Esophagus squamous epithelium (tissue), 5 donors: ENCODE results near the gene TLK1. TPM values are rescaled to one million over a fixed set of nuclear protein-coding genes. Genes with fewer than 3 reads are reported as not detected.

ENCODE experiments used
- DNase-seq: peaks from one replicate; lab custom pipeline; 2025; lab: John Stamatoyannopoulos, UW
- H3K27ac ChIP-seq, 4 donors: fragments of 200-600 bp; sonication (generic); one replicate each; pipeline ENCODE4 v1.5.1; 2016 to 2019; ENCODE audit warnings: mild to moderate bottlenecking in 1 of 4
- H3K27me3 ChIP-seq, 4 donors: fragments of 200-600 bp; sonication (generic); 1 replicate in 3 of 4; 2 replicates in 1 of 4; pipeline versions ENCODE4 v1.5.1 to v1.6.0; 2017 to 2021; ENCODE audit warnings: antibody characterized with exemption in 1 of 4
- H3K36me3 ChIP-seq, 3 donors: fragments of 200-600 bp; sonication (generic); one replicate each; pipeline ENCODE4 v1.5.1; 2016 to 2019
- H3K4me1 ChIP-seq, 3 donors: fragments of 200-600 bp; sonication (generic); one replicate each; pipeline ENCODE4 v1.5.1; 2017 to 2019
- H3K4me3 ChIP-seq, 4 donors: fragments of 200-600 bp; sonication (generic); 1 replicate in 3 of 4; 2 replicates in 1 of 4; pipeline ENCODE4 v1.5.1; 2016 to 2019; ENCODE audit warnings: mild to moderate bottlenecking in 2 of 4, moderate library complexity in 1 of 4
- H3K9me3 ChIP-seq, 3 donors: fragments of 200-600 bp; sonication (generic); one replicate each; pipeline ENCODE4 v1.5.1; 2016 to 2019
- CTCF ChIP-seq, 6 experiments: fragments of 450-650 bp in 4 of 6; fragments of 200-600 bp in 2 of 6; sonication (generic) in 2 of 6; IDR thresholded peaks; one replicate each; pipeline ENCODE4 v1.5.1; 2016 to 2019; ENCODE audit warnings: antibody characterized with exemption in 6 of 6, mild to moderate bottlenecking in 4 of 6, moderate library complexity in 4 of 6
- POLR2A ChIP-seq, 4 donors: fragments of 450-650 bp; IDR thresholded peaks; one replicate each; pipeline ENCODE4 v1.6.1; 2017; ENCODE audit warnings: antibody characterized with exemption in 4 of 4, mild to moderate bottlenecking in 4 of 4, moderate library complexity in 3 of 4
- WGBS, 2 donors: methylation state at CpG; one replicate each; pipeline ENCODE4 v1.1.5; 2018; 5-methylcytosine and 5-hydroxymethylcytosine counted together
- intact Hi-C: fragments of 100-400 bp; cut with DNase I; formaldehyde crosslinking; loops from one replicate; pipeline ENCODE4 v1.15.0; 2022
- total RNA-seq, 4 donors: library from RNA; depleted of rRNA; stranded (reverse); fragments of >200 nt; gene quantifications; one replicate each; pipeline ENCODE4 v1.1.0, GENCODE V29; 2016
- donor health status: DM: yes; HTN: yes; CAD: no.

Gene TLK1
- total RNA-seq, 4 donors from 2014 or later: 11.1 to 24.5 (median 20.0) TPM

DNA sequence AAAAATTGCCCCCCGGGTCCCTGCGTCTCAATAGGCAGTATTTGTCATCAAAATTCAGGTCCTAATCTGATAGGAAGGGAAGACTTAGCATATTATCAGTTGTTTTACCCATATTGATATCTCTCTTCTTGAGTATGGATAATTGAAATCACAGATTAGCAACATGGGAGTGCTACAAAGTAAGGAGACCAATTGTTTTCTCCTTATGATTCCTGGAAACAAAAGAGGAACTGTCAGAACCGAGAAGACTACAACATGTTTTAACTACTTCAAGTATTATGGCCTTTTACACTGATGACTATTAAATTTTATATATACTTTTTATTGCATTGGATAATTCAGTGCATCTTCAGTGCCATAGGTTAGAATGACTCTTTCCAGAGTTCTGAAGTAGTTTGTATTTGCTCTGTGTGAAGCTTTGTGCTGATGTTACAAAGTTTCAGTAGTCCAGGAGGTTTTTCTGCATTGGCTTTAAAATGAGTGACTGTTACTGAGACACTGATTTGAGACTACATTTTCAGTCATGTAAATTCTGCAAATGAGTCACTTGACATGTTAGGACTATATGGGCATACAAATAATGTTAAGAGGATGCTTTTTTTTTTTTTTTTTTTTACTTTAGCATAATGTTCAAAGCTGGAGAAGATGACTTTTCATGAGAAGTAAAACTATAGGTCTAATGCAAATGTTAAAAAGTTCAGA lies 19.7 kb upstream of the TLK1 start:
- no peaks in the 10 kb centered on the region for H3K36me3 ChIP-seq
- WGBS, 2 donors: 69 to 71% methylated on average over 3 of the region's 3 CpGs
- TF ChIP-seq CTCF (IDR thresholded peaks at IDR 0.05): no peak
- no peak for TF ChIP-seq POLR2A (IDR thresholded peaks at IDR 0.05)
- H3K27ac ChIP-seq: no peak overlapping the region
- H3K4me3 ChIP-seq: no peak overlapping the region
- H3K27me3 ChIP-seq: no peaks in the 10 kb centered on the region
- DNase-seq: no peak
- no peaks in the 10 kb centered on the region for H3K9me3 ChIP-seq
- intact Hi-C loops: no loop called here
- peaks cover 0 to 5% (median 0%) of the 10 kb centered on the region in 3 donors for H3K4me1 ChIP-seq

GRCh38 chr2:171178993-171179392 lies 18.3 kb upstream of the TLK1 start:
- peaks cover 0 to 5% (median 0%) of the 10 kb centered on the region in 3 donors for H3K4me1 ChIP-seq
- H3K4me3 ChIP-seq: no peak overlapping the region
- no peak overlapping the region for H3K27ac ChIP-seq
- H3K9me3 ChIP-seq: no peaks in the 10 kb centered on the region
- intact Hi-C loops: no loop called here
- no peak for DNase-seq
- no peaks in the 10 kb centered on the region for H3K27me3 ChIP-seq
- no peaks in the 10 kb centered on the region for H3K36me3 ChIP-seq
- TF ChIP-seq POLR2A (IDR thresholded peaks at IDR 0.05) (no peak), CTCF (IDR thresholded peaks at IDR 0.05) (no peak)

DNA sequence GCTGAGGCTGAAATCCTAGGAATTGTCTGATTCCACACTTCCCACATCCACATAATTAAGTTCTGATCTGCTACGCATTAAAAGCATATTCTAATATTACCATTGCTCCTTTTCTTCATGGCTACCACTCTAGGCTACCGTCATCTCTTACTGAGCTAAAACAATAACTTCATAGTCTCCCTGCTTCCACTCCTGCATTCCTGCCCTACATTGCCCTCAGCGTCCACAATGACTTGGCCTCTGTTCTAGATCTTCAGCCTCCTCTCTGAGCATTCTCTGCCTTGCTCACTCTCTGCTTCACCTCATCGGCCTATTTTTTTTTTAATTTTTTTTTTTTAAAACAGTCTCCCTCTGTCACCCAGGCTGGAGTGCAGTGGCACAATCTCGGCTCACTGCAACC lies 15.8 kb upstream of the TLK1 start:
- 78 to 95% methylated on average over 5 of the region's 5 CpGs for WGBS, 2 donors
- intact Hi-C loops: no loop called here
- H3K27me3 ChIP-seq: no peaks in the 10 kb centered on the region

DNA sequence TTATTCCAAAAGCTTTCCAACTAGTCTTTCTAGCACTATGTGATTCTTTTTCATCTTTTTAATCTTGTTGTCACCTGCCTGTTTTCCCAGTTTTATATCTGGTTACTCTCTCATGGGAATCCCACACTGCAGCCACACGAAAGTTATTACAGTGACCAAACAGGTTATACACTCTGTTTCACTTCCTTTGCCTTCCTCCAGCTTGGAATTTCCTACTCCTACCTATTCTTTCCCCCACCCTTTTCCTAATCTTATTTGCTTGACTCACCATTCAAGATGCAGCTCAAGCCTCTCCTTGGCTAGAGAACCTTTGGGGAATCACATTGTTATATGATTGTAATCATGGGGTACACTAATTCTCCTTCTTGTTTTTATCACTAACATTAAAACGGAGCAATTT lies 13.4 kb upstream of the TLK1 start:
- Histone ChIP-seq H3K4me1 (no peaks in the 10 kb centered on the region), H3K36me3 (no peaks in the 10 kb centered on the region), H3K9me3 (no peaks in the 10 kb centered on the region), H3K27me3 (no peaks in the 10 kb centered on the region), H3K4me3 (no peak overlapping the region), H3K27ac (no peak overlapping the region)
- 50 to 59% methylated on average over 2 of the region's 2 CpGs for WGBS, 2 donors
- TF ChIP-seq POLR2A (IDR thresholded peaks at IDR 0.05) (no peak), CTCF (IDR thresholded peaks at IDR 0.05) (no peak)
- DNase-seq: no peak
- intact Hi-C loops: no loop called here

More for the DNA sequence above, 15.8 kb upstream of the TLK1 start:
- no peaks in the 10 kb centered on the region for H3K9me3 ChIP-seq
- no peaks in the 10 kb centered on the region for H3K36me3 ChIP-seq
- H3K27ac ChIP-seq: no peak overlapping the region
- no peak for DNase-seq
- no peak for TF ChIP-seq POLR2A (IDR thresholded peaks at IDR 0.05)
- TF ChIP-seq CTCF (IDR thresholded peaks at IDR 0.05): no peak
- no peak overlapping the region for H3K4me3 ChIP-seq
- H3K4me1 ChIP-seq: peaks cover 0 to 1% (median 0%) of the 10 kb centered on the region in 3 donors

- no peak for DNase-seq
- no peaks in the 10 kb centered on the region for H3K9me3 ChIP-seq
- no peak overlapping the region for H3K4me3 ChIP-seq
- no peaks in the 10 kb centered on the region for H3K36me3 ChIP-seq
- H3K27me3 ChIP-seq: no peaks in the 10 kb centered on the region
- H3K27ac ChIP-seq: no peak overlapping the region
- H3K4me1 ChIP-seq: no peaks in the 10 kb centered on the region
- TF ChIP-seq POLR2A (IDR thresholded peaks at IDR 0.05) (no peak), CTCF (IDR thresholded peaks at IDR 0.05) (no peak)
- intact Hi-C loops: no loop called here
- 65% methylated on average over 1 of the region's 1 CpG for WGBS, 2 donors
These were observed 12.4 kb upstream of the TLK1 start for GRCh38 chr2:171173087-171173486.
